OCI-LY1 (cell line): ENCODE measurements around the gene ANTKMT.

Experiments
- EZH2 ChIP-seq: fragments of 200-600 bp; sonication (generic), shearing (Covaris generic); IDR thresholded peaks from 2 replicates; pipeline ENCODE4 v1.8.0; 2017; ENCODE audit warnings: borderline replicate concordance, mixed run types, mild to moderate bottlenecking, antibody characterized with exemption, low read length, moderate library complexity, mixed read lengths
- TF ChIP-seq, protein P1 (sequence below): fragments of 200-600 bp; sonication (generic), shearing (Covaris generic); IDR thresholded peaks from 2 replicates; pipeline ENCODE4 v1.5.1; 2017; ENCODE audit warnings: mild to moderate bottlenecking, antibody characterized with exemption, low read length, moderate library complexity, mixed read lengths

DNA sequence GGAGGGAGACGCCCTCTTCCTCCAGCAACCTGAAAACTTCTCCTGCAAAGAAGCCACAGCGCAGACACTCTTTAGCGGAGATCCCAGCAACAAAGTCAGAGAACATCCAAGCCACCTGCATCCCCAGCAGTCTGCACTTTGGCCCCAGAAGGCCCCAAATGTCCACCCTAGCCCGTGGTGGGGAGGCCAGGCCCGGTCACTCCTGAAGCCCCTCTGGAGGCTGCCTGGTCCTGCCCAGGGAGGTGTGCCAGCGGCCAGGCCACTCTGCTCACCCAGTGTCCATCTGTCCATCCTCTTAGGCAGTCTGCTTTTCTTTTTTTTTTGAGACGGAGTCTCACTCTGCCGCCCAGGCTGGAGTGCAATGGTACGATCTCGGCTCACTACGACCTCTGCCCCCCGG is 11.4 kb downstream of the ANTKMT start:
- TF ChIP-seq, protein P1, sequence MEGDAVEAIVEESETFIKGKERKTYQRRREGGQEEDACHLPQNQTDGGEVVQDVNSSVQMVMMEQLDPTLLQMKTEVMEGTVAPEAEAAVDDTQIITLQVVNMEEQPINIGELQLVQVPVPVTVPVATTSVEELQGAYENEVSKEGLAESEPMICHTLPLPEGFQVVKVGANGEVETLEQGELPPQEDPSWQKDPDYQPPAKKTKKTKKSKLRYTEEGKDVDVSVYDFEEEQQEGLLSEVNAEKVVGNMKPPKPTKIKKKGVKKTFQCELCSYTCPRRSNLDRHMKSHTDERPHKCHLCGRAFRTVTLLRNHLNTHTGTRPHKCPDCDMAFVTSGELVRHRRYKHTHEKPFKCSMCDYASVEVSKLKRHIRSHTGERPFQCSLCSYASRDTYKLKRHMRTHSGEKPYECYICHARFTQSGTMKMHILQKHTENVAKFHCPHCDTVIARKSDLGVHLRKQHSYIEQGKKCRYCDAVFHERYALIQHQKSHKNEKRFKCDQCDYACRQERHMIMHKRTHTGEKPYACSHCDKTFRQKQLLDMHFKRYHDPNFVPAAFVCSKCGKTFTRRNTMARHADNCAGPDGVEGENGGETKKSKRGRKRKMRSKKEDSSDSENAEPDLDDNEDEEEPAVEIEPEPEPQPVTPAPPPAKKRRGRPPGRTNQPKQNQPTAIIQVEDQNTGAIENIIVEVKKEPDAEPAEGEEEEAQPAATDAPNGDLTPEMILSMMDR, result no peak
- TF ChIP-seq EZH2, result no peak
